HepG2 (cell line): ENCODE results near the gene CABLES2. TPM values are rescaled to one million over a fixed set of nuclear protein-coding genes. Genes with fewer than 3 reads are reported as not detected.
A peak's percentile ranks its signal among the peaks of the same experiment; 100 is the strongest.

Source experiments
- EZH2 ChIP-seq: conservative IDR thresholded peaks from 2 replicates; pipeline ENCODE4 v1.6.1; 2012; ENCODE audit warnings: mild to moderate bottlenecking, low read depth, low read length, moderate library complexity
- FOSL1 ChIP-seq: sonication (generic); formaldehyde crosslinking; IDR thresholded peaks from 2 replicates; pipeline ENCODE4 v1.9.0; 2021; ENCODE audit warnings: missing genetic modification reagents, borderline replicate concordance
- GFI1 ChIP-seq: sonication (generic); formaldehyde crosslinking; IDR thresholded peaks from 2 replicates; pipeline ENCODE4 v1.5.0; 2020; ENCODE audit warnings: missing genetic modification reagents, mild to moderate bottlenecking, borderline replicate concordance
- HDAC2 ChIP-seq: sonication (generic); formaldehyde crosslinking; IDR thresholded peaks from 2 replicates; pipeline ENCODE4 v1.4.0; 2020; ENCODE audit warnings: missing genetic modification reagents
- HIVEP1 ChIP-seq: sonication (generic); formaldehyde crosslinking; IDR thresholded peaks from 2 replicates; pipeline ENCODE4 v1.4.0; 2020; ENCODE audit warnings: mild to moderate bottlenecking, missing genetic modification reagents
- KDM6A ChIP-seq: IDR thresholded peaks from 2 replicates; pipeline ENCODE4 v1.6.1; 2016; ENCODE audit warnings: low read depth
- MAF1 ChIP-seq: sonication (generic); formaldehyde crosslinking; IDR thresholded peaks from 2 replicates; pipeline ENCODE4 v1.5.0; 2020; ENCODE audit warnings: missing genetic modification reagents, borderline replicate concordance
- MTA1 ChIP-seq: sonication (generic); formaldehyde crosslinking; IDR thresholded peaks from 2 replicates; pipeline ENCODE4 v1.4.0; 2020; ENCODE audit warnings: missing genetic modification reagents, mild to moderate bottlenecking, borderline replicate concordance
- NFE2 ChIP-seq: sonication (generic); formaldehyde crosslinking; IDR thresholded peaks from 2 replicates; pipeline ENCODE4 v1.4.0; 2020; ENCODE audit warnings: missing genetic modification reagents
- SP2 ChIP-seq: sonication (generic); formaldehyde crosslinking; IDR thresholded peaks from 2 replicates; pipeline ENCODE4 v1.5.1; 2020; ENCODE audit warnings: mild to moderate bottlenecking, missing genetic modification reagents
- XRCC5 ChIP-seq: fragments of 200-400 bp; formaldehyde crosslinking; optimal IDR thresholded peaks from 2 replicates; pipeline ENCODE3; 2017; ENCODE audit warnings: mild to moderate bottlenecking, low read length
- ZNF556 ChIP-seq: sonication (generic); formaldehyde crosslinking; IDR thresholded peaks from 2 replicates; pipeline ENCODE4 v1.4.0; 2020; ENCODE audit warnings: mild to moderate bottlenecking, missing genetic modification reagents, borderline replicate concordance
- ZNF644 ChIP-seq: IDR thresholded peaks from 2 replicates; pipeline ENCODE4 v1.6.1; 2016; ENCODE audit warnings: low read depth
- ZNF672 ChIP-seq: sonication (generic); formaldehyde crosslinking; IDR thresholded peaks from 2 replicates; pipeline ENCODE4 v1.8.1; 2022; ENCODE audit warnings: missing genetic modification reagents
- ZNF746 ChIP-seq: sonication (generic); formaldehyde crosslinking; IDR thresholded peaks from 2 replicates; pipeline ENCODE4 v1.8.0; 2022; ENCODE audit warnings: mild to moderate bottlenecking, missing genetic modification reagents
- ZNF766 ChIP-seq: sonication (generic); formaldehyde crosslinking; IDR thresholded peaks from 2 replicates; pipeline ENCODE4 v1.5.0; 2020; ENCODE audit warnings: missing genetic modification reagents, borderline replicate concordance
- polyA plus RNA-seq, 8 experiments: library from polyadenylated mRNA; depleted of rRNA in 3 of 8; stranded (reverse) in 7 of 8; unstranded in 1 of 8; fragments of >200 nt; fragmentation: Illumina TruSeq in 4 of 8; extraction: Trizol in 4 of 8; gene quantifications; 2 replicates each; pipeline versions ENCODE4 v1.2.1 to v1.2.3, GENCODE V29; 2011 to 2016; ENCODE audit warnings: low read depth in 4 of 8, missing spikeins in 1 of 8, mixed read lengths in 1 of 8; ENCODE audit not compliant: insufficient read depth in 1 of 8
- total RNA-seq, 5 experiments: library from RNA; depleted of rRNA; stranded (reverse); fragments of >200 nt; fragmentation: Illumina TruSeq; extraction: Trizol; gene quantifications; 2 replicates each; pipeline ENCODE4 v1.2.3, GENCODE V29; 2016; ENCODE audit warnings: low read depth in 1 of 5
- TF ChIP-seq, protein P1 (sequence below): IDR thresholded peaks from 2 replicates; pipeline ENCODE4 v1.6.1; 2016; ENCODE audit warnings: missing compliant biosample characterization, missing genetic modification reagents, borderline replicate concordance
- TF ChIP-seq, protein P2 (sequence below): sonication (generic); formaldehyde crosslinking; conservative IDR thresholded peaks from 2 replicates; pipeline ENCODE4 v1.8.0; 2022; ENCODE audit warnings: mild to moderate bottlenecking, moderate library complexity, missing genetic modification reagents
- TF ChIP-seq, protein P3 (sequence below): sonication (generic); formaldehyde crosslinking; IDR thresholded peaks from 2 replicates; pipeline ENCODE4 v1.5.1; 2020; ENCODE audit warnings: mild to moderate bottlenecking, moderate library complexity, missing genetic modification reagents
- TF ChIP-seq, protein P4 (sequence below): sonication (generic); formaldehyde crosslinking; IDR thresholded peaks from 2 replicates; pipeline ENCODE4 v1.5.1; 2020; ENCODE audit warnings: missing genetic modification reagents, mild to moderate bottlenecking, borderline replicate concordance
- TF ChIP-seq, protein P5 (sequence below): sonication (generic); formaldehyde crosslinking; IDR thresholded peaks from 2 replicates; pipeline ENCODE4 v1.4.0; 2020; ENCODE audit warnings: missing genetic modification reagents; ENCODE audit errors: not compliant biosample characterization

Gene CABLES2
- total and polyA plus RNA-seq, 2 of the 13 experiments (the other 11 are each of a cell fraction or from before 2014, with no cell fraction given), result 5.2 to 9.7 TPM

DNA sequence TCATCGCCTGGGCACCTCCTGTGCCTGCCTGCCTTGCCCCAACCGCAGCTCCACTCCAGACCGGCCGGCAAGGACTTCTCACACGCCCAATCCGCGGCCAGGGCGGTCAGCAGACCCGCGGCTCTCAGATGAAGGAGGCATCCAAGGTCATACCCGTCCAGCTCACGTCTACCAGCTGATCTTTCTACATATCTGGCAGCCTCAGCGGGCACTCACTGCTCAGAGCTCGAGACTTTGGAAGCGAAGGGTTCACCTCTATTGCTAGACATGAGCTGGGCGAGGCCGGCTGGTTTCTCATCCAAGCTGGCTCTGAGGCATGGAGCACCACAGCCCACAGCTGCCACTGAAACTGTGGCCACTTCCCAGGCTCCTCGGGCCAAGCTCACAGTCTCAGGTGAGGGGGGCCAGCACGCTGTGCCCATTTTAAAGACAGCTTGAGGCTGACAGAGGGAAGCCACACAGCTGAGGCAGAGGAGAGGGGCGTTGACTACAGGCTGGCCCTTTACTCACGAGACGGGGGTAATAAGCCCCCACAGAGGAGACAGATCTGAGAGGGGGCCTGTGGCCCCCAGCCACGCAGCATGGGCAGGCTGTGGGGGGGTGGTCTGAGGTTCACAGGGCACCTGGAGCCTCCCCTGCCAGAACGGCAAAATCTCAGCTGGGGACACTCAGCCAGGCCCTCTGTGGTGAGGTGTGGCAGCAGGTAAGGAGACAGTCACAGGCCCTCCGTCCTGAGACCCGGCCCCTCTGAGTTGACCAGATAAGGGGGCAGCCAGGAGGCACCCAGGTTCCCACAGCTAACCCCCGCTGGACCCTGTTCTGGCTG is 42.0 kb downstream of the CABLES2 start (continued):
- TF ChIP-seq, protein P1, sequence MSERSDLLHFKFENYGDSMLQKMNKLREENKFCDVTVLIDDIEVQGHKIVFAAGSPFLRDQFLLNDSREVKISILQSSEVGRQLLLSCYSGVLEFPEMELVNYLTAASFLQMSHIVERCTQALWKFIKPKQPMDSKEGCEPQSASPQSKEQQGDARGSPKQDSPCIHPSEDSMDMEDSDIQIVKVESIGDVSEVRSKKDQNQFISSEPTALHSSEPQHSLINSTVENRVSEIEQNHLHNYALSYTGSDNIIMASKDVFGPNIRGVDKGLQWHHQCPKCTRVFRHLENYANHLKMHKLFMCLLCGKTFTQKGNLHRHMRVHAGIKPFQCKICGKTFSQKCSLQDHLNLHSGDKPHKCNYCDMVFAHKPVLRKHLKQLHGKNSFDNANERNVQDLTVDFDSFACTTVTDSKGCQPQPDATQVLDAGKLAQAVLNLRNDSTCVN (CRISPR knock-in tag), result no peak
- no peak for TF ChIP-seq HDAC2 (CRISPR knock-in tag)
- TF ChIP-seq XRCC5, result peak; percentile 12
- TF ChIP-seq, protein P2, sequence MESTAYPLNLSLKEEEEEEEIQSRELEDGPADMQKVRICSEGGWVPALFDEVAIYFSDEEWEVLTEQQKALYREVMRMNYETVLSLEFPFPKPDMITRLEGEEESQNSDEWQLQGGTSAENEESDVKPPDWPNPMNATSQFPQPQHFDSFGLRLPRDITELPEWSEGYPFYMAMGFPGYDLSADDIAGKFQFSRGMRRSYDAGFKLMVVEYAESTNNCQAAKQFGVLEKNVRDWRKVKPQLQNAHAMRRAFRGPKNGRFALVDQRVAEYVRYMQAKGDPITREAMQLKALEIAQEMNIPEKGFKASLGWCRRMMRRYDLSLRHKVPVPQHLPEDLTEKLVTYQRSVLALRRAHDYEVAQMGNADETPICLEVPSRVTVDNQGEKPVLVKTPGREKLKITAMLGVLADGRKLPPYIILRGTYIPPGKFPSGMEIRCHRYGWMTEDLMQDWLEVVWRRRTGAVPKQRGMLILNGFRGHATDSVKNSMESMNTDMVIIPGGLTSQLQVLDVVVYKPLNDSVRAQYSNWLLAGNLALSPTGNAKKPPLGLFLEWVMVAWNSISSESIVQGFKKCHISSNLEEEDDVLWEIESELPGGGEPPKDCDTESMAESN (CRISPR knock-in tag), result no peak
- no peak for TF ChIP-seq ZNF644
- no peak for TF ChIP-seq ZNF746
- no peak for TF ChIP-seq NFE2 (CRISPR knock-in tag)
- TF ChIP-seq HIVEP1 (CRISPR knock-in tag), result no peak
- TF ChIP-seq SP2 (CRISPR knock-in tag), result no peak
- TF ChIP-seq, protein P3, sequence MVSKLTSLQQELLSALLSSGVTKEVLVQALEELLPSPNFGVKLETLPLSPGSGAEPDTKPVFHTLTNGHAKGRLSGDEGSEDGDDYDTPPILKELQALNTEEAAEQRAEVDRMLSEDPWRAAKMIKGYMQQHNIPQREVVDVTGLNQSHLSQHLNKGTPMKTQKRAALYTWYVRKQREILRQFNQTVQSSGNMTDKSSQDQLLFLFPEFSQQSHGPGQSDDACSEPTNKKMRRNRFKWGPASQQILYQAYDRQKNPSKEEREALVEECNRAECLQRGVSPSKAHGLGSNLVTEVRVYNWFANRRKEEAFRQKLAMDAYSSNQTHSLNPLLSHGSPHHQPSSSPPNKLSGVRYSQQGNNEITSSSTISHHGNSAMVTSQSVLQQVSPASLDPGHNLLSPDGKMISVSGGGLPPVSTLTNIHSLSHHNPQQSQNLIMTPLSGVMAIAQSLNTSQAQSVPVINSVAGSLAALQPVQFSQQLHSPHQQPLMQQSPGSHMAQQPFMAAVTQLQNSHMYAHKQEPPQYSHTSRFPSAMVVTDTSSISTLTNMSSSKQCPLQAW (CRISPR knock-in tag), result no peak
- TF ChIP-seq FOSL1, result no peak
- TF ChIP-seq GFI1 (CRISPR knock-in tag), result no peak
- TF ChIP-seq, protein P4, sequence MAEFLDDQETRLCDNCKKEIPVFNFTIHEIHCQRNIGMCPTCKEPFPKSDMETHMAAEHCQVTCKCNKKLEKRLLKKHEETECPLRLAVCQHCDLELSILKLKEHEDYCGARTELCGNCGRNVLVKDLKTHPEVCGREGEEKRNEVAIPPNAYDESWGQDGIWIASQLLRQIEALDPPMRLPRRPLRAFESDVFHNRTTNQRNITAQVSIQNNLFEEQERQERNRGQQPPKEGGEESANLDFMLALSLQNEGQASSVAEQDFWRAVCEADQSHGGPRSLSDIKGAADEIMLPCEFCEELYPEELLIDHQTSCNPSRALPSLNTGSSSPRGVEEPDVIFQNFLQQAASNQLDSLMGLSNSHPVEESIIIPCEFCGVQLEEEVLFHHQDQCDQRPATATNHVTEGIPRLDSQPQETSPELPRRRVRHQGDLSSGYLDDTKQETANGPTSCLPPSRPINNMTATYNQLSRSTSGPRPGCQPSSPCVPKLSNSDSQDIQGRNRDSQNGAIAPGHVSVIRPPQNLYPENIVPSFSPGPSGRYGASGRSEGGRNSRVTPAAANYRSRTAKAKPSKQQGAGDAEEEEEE (CRISPR knock-in tag), result 0 out of 2 replicates have a peak, but pooled peaks have one; percentile 17
- TF ChIP-seq, protein P5, sequence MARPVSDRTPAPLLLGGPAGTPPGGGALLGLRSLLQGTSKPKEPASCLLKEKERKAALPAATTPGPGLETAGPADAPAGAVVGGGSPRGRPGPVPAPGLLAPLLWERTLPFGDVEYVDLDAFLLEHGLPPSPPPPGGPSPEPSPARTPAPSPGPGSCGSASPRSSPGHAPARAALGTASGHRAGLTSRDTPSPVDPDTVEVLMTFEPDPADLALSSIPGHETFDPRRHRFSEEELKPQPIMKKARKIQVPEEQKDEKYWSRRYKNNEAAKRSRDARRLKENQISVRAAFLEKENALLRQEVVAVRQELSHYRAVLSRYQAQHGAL (CRISPR knock-in tag), result no peak
- TF ChIP-seq MAF1 (CRISPR knock-in tag), result no peak
- TF ChIP-seq ZNF766 (CRISPR knock-in tag), result no peak
- TF ChIP-seq ZNF556 (CRISPR knock-in tag), result no peak
- TF ChIP-seq KDM6A (CRISPR knock-in tag), result no peak
- TF ChIP-seq ZNF672, result no peak
- TF ChIP-seq EZH2, result no peak
- no peak for TF ChIP-seq MTA1 (CRISPR knock-in tag)
